Peyer's patch (tissue), 4 donors: ENCODE measurements around the gene CARF. TPM values are rescaled to one million over a fixed set of nuclear protein-coding genes. Genes with fewer than 3 reads are reported as not detected.

Experiments used
- DNase-seq, 3 donors: peaks; one replicate each; pipeline ENCODE4 v3.0.0-alpha.2; 2017 to 2019
- H3K27ac ChIP-seq, 4 donors: fragments of 200-600 bp; sonication (generic); one replicate each; pipeline ENCODE4 v1.5.1; 2016 to 2019
- H3K27me3 ChIP-seq, 2 donors: fragments of 200-600 bp; sonication (generic); one replicate each; pipeline ENCODE4 v1.5.1; 2019
- H3K36me3 ChIP-seq, 3 donors: fragments of 200-600 bp; sonication (generic); one replicate each; pipeline ENCODE4 v1.5.1; 2016 to 2019
- H3K4me1 ChIP-seq, 4 donors: fragments of 200-600 bp; sonication (generic); one replicate each; pipeline ENCODE4 v1.5.1; 2016 to 2019
- H3K4me3 ChIP-seq, 4 donors: fragments of 200-600 bp; sonication (generic); 1 replicate in 3 of 4; 2 replicates in 1 of 4; pipeline ENCODE4 v1.5.1; 2016 to 2019; ENCODE audit warnings: mild to moderate bottlenecking in 1 of 4
- H3K9me3 ChIP-seq, 4 donors: fragments of 200-600 bp; sonication (generic); one replicate each; pipeline ENCODE4 v1.5.1; 2016 to 2019; ENCODE audit warnings: mild to moderate bottlenecking in 1 of 4
- POLR2A ChIP-seq, 2 donors: fragments of 450-650 bp; IDR thresholded peaks; one replicate each; pipeline ENCODE4 v1.5.1; 2017; ENCODE audit warnings: antibody characterized with exemption in 2 of 2, mild to moderate bottlenecking in 2 of 2, moderate library complexity in 2 of 2
- total RNA-seq, 4 donors: library from RNA; depleted of rRNA; stranded (reverse); fragments of >200 nt; gene quantifications; one replicate each; pipeline ENCODE4 v1.1.0, GENCODE V29; 2016
- TF ChIP-seq, protein P1 (sequence below), 6 experiments: fragments of 450-650 bp in 4 of 6; fragments of 200-600 bp in 2 of 6; sonication (generic) in 1 of 6; IDR thresholded peaks; one replicate each; pipeline ENCODE4 v1.5.1; 2017 to 2019; ENCODE audit warnings: antibody characterized with exemption in 6 of 6, mild to moderate bottlenecking in 3 of 6, moderate library complexity in 1 of 6

The CARF gene
- total RNA-seq, 4 donors from 2014 or later = 8.2 to 32.2 (median 13.2) TPM

DNA sequence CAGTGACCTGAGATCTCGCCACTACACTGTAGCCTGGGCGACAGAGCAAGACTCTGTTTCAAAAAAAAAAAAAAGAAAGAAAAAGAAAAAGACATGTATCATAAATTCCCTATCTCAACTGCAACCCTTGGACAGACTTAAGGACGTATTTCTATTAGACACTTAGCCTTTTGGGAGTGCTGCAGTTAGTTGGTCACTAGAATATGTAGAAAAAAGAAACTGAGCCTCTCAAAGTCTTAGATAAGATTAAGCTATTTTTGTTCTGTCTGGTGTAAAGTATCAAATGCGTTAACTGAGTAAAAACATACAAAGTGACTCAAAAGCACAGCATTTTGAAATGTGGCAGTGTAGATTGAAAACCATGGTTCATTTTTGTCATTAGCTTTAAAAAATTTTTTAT, 109.9 kb downstream of the CARF start:
- DNase-seq = no peak
- TF ChIP-seq POLR2A (IDR thresholded peaks at IDR 0.05) = no peak
- TF ChIP-seq, protein P1, sequence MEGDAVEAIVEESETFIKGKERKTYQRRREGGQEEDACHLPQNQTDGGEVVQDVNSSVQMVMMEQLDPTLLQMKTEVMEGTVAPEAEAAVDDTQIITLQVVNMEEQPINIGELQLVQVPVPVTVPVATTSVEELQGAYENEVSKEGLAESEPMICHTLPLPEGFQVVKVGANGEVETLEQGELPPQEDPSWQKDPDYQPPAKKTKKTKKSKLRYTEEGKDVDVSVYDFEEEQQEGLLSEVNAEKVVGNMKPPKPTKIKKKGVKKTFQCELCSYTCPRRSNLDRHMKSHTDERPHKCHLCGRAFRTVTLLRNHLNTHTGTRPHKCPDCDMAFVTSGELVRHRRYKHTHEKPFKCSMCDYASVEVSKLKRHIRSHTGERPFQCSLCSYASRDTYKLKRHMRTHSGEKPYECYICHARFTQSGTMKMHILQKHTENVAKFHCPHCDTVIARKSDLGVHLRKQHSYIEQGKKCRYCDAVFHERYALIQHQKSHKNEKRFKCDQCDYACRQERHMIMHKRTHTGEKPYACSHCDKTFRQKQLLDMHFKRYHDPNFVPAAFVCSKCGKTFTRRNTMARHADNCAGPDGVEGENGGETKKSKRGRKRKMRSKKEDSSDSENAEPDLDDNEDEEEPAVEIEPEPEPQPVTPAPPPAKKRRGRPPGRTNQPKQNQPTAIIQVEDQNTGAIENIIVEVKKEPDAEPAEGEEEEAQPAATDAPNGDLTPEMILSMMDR (IDR thresholded peaks at IDR 0.05) = no peak
- Histone ChIP-seq H3K27ac (peak overlapping the region in 1 of 4 donors; percentile 0), H3K9me3 (no peaks in the 10 kb centered on the region), H3K4me3 (peak overlapping the region in 1 of 4 donors; percentile 10), H3K4me1 (peaks cover 0 to 16% (median 0%) of the 10 kb centered on the region in 4 donors), H3K36me3 (no peaks in the 10 kb centered on the region), H3K27me3 (no peaks in the 10 kb centered on the region)

DNA sequence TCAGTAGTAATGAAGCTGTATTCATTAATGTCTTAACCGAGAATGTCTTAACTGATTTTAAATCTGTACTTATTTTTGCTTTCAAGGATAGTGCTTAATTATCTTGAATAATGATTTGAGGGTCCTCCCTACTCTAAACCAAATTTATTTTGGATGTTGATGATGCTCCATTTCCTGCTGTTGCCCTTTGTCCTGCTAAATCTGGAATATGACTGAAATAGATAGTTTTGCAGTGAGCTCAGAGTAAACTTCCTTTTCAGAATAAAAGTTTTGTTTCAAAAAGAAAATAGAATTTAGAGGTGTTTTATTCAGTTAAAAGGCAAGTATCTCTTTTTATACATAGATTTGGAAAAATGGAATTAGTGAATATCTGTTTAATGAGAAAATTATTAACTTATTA, 110.7 kb downstream of the CARF start:
- peaks cover 0 to 3% (median 0%) of the 10 kb centered on the region in 3 donors for H3K36me3 ChIP-seq
- no peak for TF ChIP-seq POLR2A (IDR thresholded peaks at IDR 0.05)
- TF ChIP-seq, protein P1 (IDR thresholded peaks at IDR 0.05) = no peak
- H3K4me3 ChIP-seq = no peak overlapping the region
- no peak overlapping the region for H3K27ac ChIP-seq
- H3K9me3 ChIP-seq = no peaks in the 10 kb centered on the region
- DNase-seq = no peak
- H3K4me1 ChIP-seq = peaks cover 0 to 16% (median 0%) of the 10 kb centered on the region in 4 donors
- no peaks in the 10 kb centered on the region for H3K27me3 ChIP-seq

- no peak overlapping the region for H3K27ac ChIP-seq
- H3K9me3 ChIP-seq = no peaks in the 10 kb centered on the region
- no peaks in the 10 kb centered on the region for H3K27me3 ChIP-seq
- TF ChIP-seq, protein P1 (IDR thresholded peaks at IDR 0.05) = no peak
- no peak for TF ChIP-seq POLR2A (IDR thresholded peaks at IDR 0.05)
- no peaks in the 10 kb centered on the region for H3K4me1 ChIP-seq
- H3K4me3 ChIP-seq = no peak overlapping the region
- DNase-seq = no peak
- H3K36me3 ChIP-seq = peaks cover 0 to 4% (median 0%) of the 10 kb centered on the region in 3 donors
These were observed 113.5 kb downstream of the CARF start for GRCh38 chr2:203025592-203025991.

DNA sequence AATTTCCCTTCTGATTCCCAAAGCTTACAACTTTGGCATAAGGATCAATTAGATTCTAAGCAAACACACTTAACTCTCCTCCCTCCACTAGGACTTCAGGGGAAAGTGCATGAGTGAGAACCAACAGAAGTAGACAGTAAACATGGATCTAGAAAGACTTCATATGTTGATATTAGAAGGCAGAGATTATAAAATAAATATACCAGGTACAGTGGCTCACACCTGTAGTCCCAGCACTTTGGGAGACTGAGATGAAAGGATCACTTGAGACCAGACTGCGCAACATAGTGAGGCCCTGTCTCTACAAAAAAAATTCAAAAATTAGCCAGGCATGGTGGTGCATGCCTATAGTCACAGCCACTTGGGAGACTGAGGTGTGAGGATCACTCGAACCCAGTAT, 118.5 kb downstream of the CARF start:
- H3K27me3 ChIP-seq = no peaks in the 10 kb centered on the region
- no peak for DNase-seq
- no peaks in the 10 kb centered on the region for H3K9me3 ChIP-seq
- no peak overlapping the region for H3K4me3 ChIP-seq
- peaks cover 0 to 4% (median 0%) of the 10 kb centered on the region in 3 donors for H3K36me3 ChIP-seq
- TF ChIP-seq, protein P1 (IDR thresholded peaks at IDR 0.05) = no peak
- TF ChIP-seq POLR2A (IDR thresholded peaks at IDR 0.05) = no peak
- no peak overlapping the region for H3K27ac ChIP-seq
- peaks cover 0 to 2% (median 0%) of the 10 kb centered on the region in 4 donors for H3K4me1 ChIP-seq

GRCh38 chr2:203030991-203031390, 118.9 kb downstream of the CARF start:
- no peak overlapping the region for H3K4me3 ChIP-seq
- DNase-seq = no peak
- H3K27ac ChIP-seq = no peak overlapping the region

More at GRCh38 chr2:203030991-203031390, 118.9 kb downstream of the CARF start:
- no peaks in the 10 kb centered on the region for H3K27me3 ChIP-seq
- peaks cover 0 to 4% (median 0%) of the 10 kb centered on the region in 3 donors for H3K36me3 ChIP-seq
- H3K9me3 ChIP-seq = no peaks in the 10 kb centered on the region
- H3K4me1 ChIP-seq = peaks cover 0 to 6% (median 0%) of the 10 kb centered on the region in 4 donors
- TF ChIP-seq, protein P1 (IDR thresholded peaks at IDR 0.05) = no peak
- TF ChIP-seq POLR2A (IDR thresholded peaks at IDR 0.05) = no peak
